HCT116 (cell line): Measurements from ENCODE around the gene TSPAN10. TPM values are rescaled to one million over a fixed set of nuclear protein-coding genes. Genes with fewer than 3 reads are reported as not detected.

ENCODE experiments used
- ATAC-seq: fragments of 200-7000 bp; cut with Tn5 transposase; 2 replicates; pipeline ENCODE4 v1.9.1; 2020; ENCODE audit warnings: mild to moderate bottlenecking, moderate library complexity
- BruUV-seq: library from RNA; stranded (reverse); fragments of 400-500 nt; replicated peaks from 2 replicates; lab custom pipeline; 2021; lab: Mats Ljungman, UMichigan
- CTCF ChIA-PET: fragments of 300-600 bp; sonication (Branson Sonifier 250); formaldehyde crosslinking; loops from one replicate; lab custom pipeline; 2021; ENCODE audit warnings: antibody characterized with exemption; lab: Charles Lee
- POLR2A ChIA-PET: fragments of 300-600, 350-600 bp; sonication (Branson Sonifier 250); formaldehyde crosslinking; loops from one replicate; lab custom pipeline; 2021; ENCODE audit warnings: antibody characterized with exemption; lab: Charles Lee
- RAD21 ChIA-PET, 2 experiments: fragments of 300-600 bp; sonication (Branson Sonifier 250); formaldehyde crosslinking; loops; one replicate each; lab custom pipeline; 2023; ENCODE audit warnings: low total read pairs in 2 of 2; ENCODE audit not compliant: uncharacterized antibody in 2 of 2, unreplicated experiment in 2 of 2, low non-redundant PET in 1 of 2; lab: Charles Lee
- DNase-seq: peaks from one replicate; pipeline ENCODE4 v3.0.0-alpha.2; 2010; ENCODE audit warnings: low read depth, low spot score
- H2AFZ ChIP-seq: fragments of 200-600 bp; shearing (Covaris generic), sonication (generic); 2 replicates; pipeline ENCODE4 v1.6.1; 2017; ENCODE audit warnings: low read depth, mixed run types, mixed read lengths, antibody characterized with exemption, low read length; ENCODE audit not compliant: poor library complexity, severe bottlenecking
- H3K27ac ChIP-seq: 2 replicates; pipeline ENCODE4 v1.5.1; 2012; ENCODE audit warnings: low read depth, low read length
- H3K27me3 ChIP-seq: fragments of 200-600 bp; sonication (generic); 2 replicates; pipeline ENCODE4 v1.6.1; 2016; ENCODE audit warnings: mixed run types, low read length, mixed read lengths; ENCODE audit not compliant: insufficient read depth
- H3K36me3 ChIP-seq, 2 experiments: fragments of 200-500 bp in 1 of 2; fragments of 200-600 bp in 1 of 2; sonication (Bioruptor generic) in 1 of 2; sonication (generic) in 1 of 2; 2 replicates each; pipeline versions ENCODE4 v1.5.1 to v1.6.1; 2014 to 2016; ENCODE audit warnings: low read length in 2 of 2, inconsistent platforms in 1 of 2, mixed read lengths in 1 of 2, mixed run types in 1 of 2; ENCODE audit not compliant: insufficient read depth in 2 of 2, control insufficient read depth in 1 of 2
- H3K4me1 ChIP-seq, 2 experiments: fragments of 200-600 bp in 1 of 2; sonication (generic) in 1 of 2; 2 replicates each; pipeline versions ENCODE4 v1.5.1 to v1.6.1; 2012 to 2017; ENCODE audit warnings: low read length in 2 of 2, inconsistent platforms in 1 of 2, mild to moderate bottlenecking in 1 of 2, mixed read lengths in 1 of 2, mixed run types in 1 of 2, moderate library complexity in 1 of 2; ENCODE audit not compliant: insufficient read depth in 2 of 2, control insufficient read depth in 1 of 2
- H3K4me2 ChIP-seq: fragments of 200-600 bp; sonication (generic); 2 replicates; pipeline ENCODE4 v1.6.1; 2017; ENCODE audit warnings: mixed run types, low read length, mixed read lengths
- H3K4me3 ChIP-seq, 2 experiments: fragments of 200-600 bp in 1 of 2; sonication (generic) in 1 of 2; replicated peaks in 1 of 2; 2 replicates each; pipeline ENCODE4 v1.5.1; 2011 to 2016; ENCODE audit warnings: low read length in 2 of 2, control low read depth in 1 of 2, low read depth in 1 of 2, mild to moderate bottlenecking in 1 of 2, mixed read lengths in 1 of 2, mixed run types in 1 of 2
- H3K79me2 ChIP-seq: fragments of 200-600 bp; sonication (generic); 2 replicates; pipeline ENCODE4 v1.6.1; 2017; ENCODE audit warnings: mild to moderate bottlenecking, mixed run types, low read length, moderate library complexity, mixed read lengths; ENCODE audit not compliant: insufficient read depth
- H3K9ac ChIP-seq: fragments of 200-600 bp; sonication (generic); 2 replicates; pipeline ENCODE4 v1.6.1; 2016; ENCODE audit warnings: low read length, mixed read lengths
- H3K9me2 ChIP-seq: fragments of 200-600 bp; sonication (generic), shearing (Covaris generic); 2 replicates; pipeline ENCODE4 v1.6.1; 2017; ENCODE audit warnings: mixed run types, mild to moderate bottlenecking, moderate library complexity; ENCODE audit not compliant: insufficient read depth
- H3K9me3 ChIP-seq, 2 experiments: fragments of 200-500 bp in 1 of 2; fragments of 200-600 bp in 1 of 2; sonication (Bioruptor generic) in 1 of 2; sonication (generic) in 1 of 2; 2 replicates each; pipeline ENCODE4 v1.6.1; 2014 to 2017; ENCODE audit warnings: low read length in 2 of 2, mixed read lengths in 2 of 2, inconsistent platforms in 1 of 2, low read depth in 1 of 2, mild to moderate bottlenecking in 1 of 2, mixed run types in 1 of 2, moderate library complexity in 1 of 2; ENCODE audit not compliant: control insufficient read depth in 1 of 2, insufficient read depth in 1 of 2
- H4K20me1 ChIP-seq: fragments of 200-600 bp; sonication (generic), shearing (Covaris generic); 2 replicates; pipeline ENCODE4 v1.6.1; 2017; ENCODE audit warnings: mixed run types, mild to moderate bottlenecking, moderate library complexity; ENCODE audit not compliant: insufficient read depth
- EZH2phosphoT487 ChIP-seq: fragments of 200-600 bp; IDR thresholded peaks from 2 replicates; pipeline ENCODE4 v1.6.1; 2018; ENCODE audit warnings: antibody characterized with exemption, borderline replicate concordance
- FOSL1 ChIP-seq: IDR thresholded peaks from 2 replicates; pipeline ENCODE4 v1.6.1; 2012; ENCODE audit warnings: low read depth
- SRF ChIP-seq: IDR thresholded peaks from 2 replicates; pipeline ENCODE4 v1.6.1; 2012; ENCODE audit warnings: low read depth
- YY1 ChIP-seq: IDR thresholded peaks from 2 replicates; pipeline ENCODE4 v1.6.1; 2011; ENCODE audit warnings: low read length, low read depth, moderate library complexity, mild to moderate bottlenecking; ENCODE audit not compliant: insufficient replicate concordance; ENCODE audit errors: extremely low read depth
- ZNF274 ChIP-seq: fragments of 200-500 bp; sonication (Bioruptor generic); IDR thresholded peaks from 2 replicates; pipeline ENCODE4 v1.6.1; 2014; ENCODE audit warnings: mild to moderate bottlenecking, low read depth, low read length, inconsistent platforms
- intact Hi-C: fragments of 100-400 bp; cut with micrococcal nuclease; formaldehyde crosslinking; loops from 2 replicates; pipeline ENCODE4 v1.10.0; 2022
- total RNA-seq: library from RNA; stranded (reverse); gene quantifications from one replicate; pipeline ENCODE4 v1.2.1, GENCODE V29; 2021; ENCODE audit not compliant: unreplicated experiment
- TF ChIP-seq, protein P1 (sequence below), 3 experiments: fragments of 200-600 bp in 1 of 3; sonication (generic) in 1 of 3; IDR thresholded peaks in 2 of 3; conservative IDR thresholded peaks in 1 of 3; 2 replicates each; pipeline ENCODE4 v1.5.1; 2012 to 2017; ENCODE audit warnings: low read depth in 2 of 3, low read length in 2 of 3, antibody characterized with exemption in 1 of 3, borderline replicate concordance in 1 of 3, control low read depth in 1 of 3, mild to moderate bottlenecking in 1 of 3, mixed read lengths in 1 of 3, mixed run types in 1 of 3, moderate library complexity in 1 of 3; ENCODE audit not compliant: insufficient read depth in 1 of 3
- TF ChIP-seq, protein P2 (sequence below): IDR thresholded peaks from 2 replicates; pipeline ENCODE4 v1.6.1; 2012
- TF ChIP-seq, protein P3 (sequence below): IDR thresholded peaks from 2 replicates; pipeline ENCODE4 v1.6.1; 2012

The TSPAN10 gene
- total RNA-seq, 1 experiment from 2014 or later, result 2.3 TPM

DNA sequence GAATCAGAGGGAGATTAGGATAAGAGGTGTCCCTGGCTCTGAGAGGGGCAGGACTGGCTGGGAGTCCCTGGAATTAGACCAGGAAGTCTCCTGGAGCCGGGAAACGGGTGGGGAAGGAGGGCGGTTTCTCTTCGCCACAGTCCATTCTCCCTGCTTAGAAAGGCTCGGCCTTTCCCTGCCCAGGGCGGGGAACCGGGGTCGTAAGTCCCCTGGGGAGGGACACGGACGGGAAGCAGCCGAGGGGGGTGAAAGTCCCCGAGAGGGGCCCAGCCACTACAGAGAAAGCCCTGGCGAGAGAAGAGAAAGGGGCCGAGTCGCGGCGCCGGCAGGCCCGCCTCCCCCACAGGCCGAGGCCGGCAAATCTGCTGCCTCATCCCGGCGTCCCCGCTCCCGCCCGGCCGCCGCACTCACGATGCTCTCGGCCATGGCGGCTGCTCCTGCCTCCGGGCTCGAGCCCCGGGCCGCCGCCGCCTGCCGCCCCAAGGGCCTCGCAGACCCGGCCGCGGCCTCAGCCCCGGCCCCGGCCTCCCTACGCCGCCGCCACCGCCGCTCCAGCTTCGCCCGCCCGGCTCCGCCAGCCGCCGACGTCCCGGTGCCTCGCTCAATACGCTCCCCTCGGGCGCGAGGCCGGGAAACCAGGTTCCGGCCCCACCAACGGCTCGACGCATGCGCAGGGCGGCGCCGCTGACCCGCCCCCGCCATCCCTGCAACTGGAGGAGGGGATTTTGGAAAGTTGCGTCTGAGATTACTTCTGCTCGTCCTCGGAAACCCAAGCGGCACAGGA, at the start of gene TSPAN10, which contains the start of gene NPLOC4 (continued):
- TF ChIP-seq EZH2phosphoT487, result no peak
- TF ChIP-seq, protein P1, sequence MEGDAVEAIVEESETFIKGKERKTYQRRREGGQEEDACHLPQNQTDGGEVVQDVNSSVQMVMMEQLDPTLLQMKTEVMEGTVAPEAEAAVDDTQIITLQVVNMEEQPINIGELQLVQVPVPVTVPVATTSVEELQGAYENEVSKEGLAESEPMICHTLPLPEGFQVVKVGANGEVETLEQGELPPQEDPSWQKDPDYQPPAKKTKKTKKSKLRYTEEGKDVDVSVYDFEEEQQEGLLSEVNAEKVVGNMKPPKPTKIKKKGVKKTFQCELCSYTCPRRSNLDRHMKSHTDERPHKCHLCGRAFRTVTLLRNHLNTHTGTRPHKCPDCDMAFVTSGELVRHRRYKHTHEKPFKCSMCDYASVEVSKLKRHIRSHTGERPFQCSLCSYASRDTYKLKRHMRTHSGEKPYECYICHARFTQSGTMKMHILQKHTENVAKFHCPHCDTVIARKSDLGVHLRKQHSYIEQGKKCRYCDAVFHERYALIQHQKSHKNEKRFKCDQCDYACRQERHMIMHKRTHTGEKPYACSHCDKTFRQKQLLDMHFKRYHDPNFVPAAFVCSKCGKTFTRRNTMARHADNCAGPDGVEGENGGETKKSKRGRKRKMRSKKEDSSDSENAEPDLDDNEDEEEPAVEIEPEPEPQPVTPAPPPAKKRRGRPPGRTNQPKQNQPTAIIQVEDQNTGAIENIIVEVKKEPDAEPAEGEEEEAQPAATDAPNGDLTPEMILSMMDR (IDR thresholded peaks at IDR 0.05 in 2 of 3, conservative IDR thresholded peaks at IDR 0.05 in 1 of 3; ENCODE audit: borderline replicate concordance in 1 of 3, insufficient read depth in 1 of 3, low read depth in 2 of 3, low read length in 2 of 3), result no peak

DNA sequence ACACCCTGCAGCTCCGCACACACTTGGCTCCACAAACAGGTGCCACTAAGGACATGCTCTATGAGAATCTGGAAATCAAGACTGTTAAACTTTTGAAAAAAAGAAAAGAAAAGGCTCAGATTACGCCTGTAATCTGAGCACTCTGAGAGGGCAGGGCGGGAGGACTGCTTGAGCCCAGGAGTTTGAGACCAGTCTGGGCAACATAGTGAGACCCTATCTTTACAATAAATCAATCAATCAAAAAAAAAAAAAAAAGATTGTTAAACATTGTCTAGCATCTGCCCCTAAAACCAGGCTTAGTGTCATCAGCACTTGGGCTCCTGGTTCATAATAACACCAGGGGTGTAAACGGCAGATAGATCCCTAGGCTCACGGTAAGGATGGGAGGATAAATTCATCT, 47.4 kb upstream of the TSPAN10 start:
- Histone ChIP-seq H3K79me2 (peaks cover 51% of the 10 kb centered on the region; the same call in 1 of the 2 replicates), H3K27me3 (no peaks in the 10 kb centered on the region), H4K20me1 (no peaks in the 10 kb centered on the region), H3K9me2 (no peaks in the 10 kb centered on the region), H3K4me2 (no peak overlapping the region), H3K36me3 (peaks cover 71 to 79% of the 10 kb centered on the region in 2 experiments), H3K4me3 (no peak overlapping the region), H2AFZ (no peak overlapping the region), H3K4me1 (no peaks in the 10 kb centered on the region), H3K27ac (no peak overlapping the region), H3K9me3 (no peaks in the 10 kb centered on the region), H3K9ac (no peak overlapping the region)
- DNase-seq (no peak), ATAC-seq (no peak)
- ChIA-PET POLR2A (no interaction called here), CTCF (no interaction called here), RAD21 (no interaction called here)
- intact Hi-C loops, result no loop called here
- TF ChIP-seq, protein P2, sequence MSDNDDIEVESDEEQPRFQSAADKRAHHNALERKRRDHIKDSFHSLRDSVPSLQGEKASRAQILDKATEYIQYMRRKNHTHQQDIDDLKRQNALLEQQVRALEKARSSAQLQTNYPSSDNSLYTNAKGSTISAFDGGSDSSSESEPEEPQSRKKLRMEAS, result no peak
- TF ChIP-seq ZNF274 (no peak), FOSL1 (no peak), YY1 (no peak), SRF (no peak)
- TF ChIP-seq, protein P3, sequence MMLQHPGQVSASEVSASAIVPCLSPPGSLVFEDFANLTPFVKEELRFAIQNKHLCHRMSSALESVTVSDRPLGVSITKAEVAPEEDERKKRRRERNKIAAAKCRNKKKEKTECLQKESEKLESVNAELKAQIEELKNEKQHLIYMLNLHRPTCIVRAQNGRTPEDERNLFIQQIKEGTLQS, result no peak
- no TSS peak for BruUV-seq
